B cell (primary cell): Measurements from ENCODE around the gene ZNF135. TPM values are rescaled to one million over a fixed set of nuclear protein-coding genes. Genes with fewer than 3 reads are reported as not detected.

Experiments used
- ATAC-seq: fragments of 200-7000 bp; cut with Tn5 transposase; one replicate; pipeline ENCODE4 v1.10.0; 2021; ENCODE audit warnings: low read depth, mild to moderate bottlenecking, moderate number of reproducible peaks, moderate library complexity
- CTCF ChIA-PET: fragments of 350-600 bp; sonication (Branson Sonifier 250); formaldehyde crosslinking; loops from one replicate; lab custom pipeline; 2021; ENCODE audit warnings: antibody characterized with exemption, inconsistent platforms; lab: Charles Lee
- POLR2A ChIA-PET: fragments of 350-600 bp; sonication (Branson Sonifier 250); formaldehyde crosslinking; loops from one replicate; lab custom pipeline; 2021; ENCODE audit warnings: antibody characterized with exemption; lab: Charles Lee
- DNase-seq: peaks from one replicate; pipeline ENCODE4 v3.0.0; 2013
- H2AFZ ChIP-seq: 2 replicates; pipeline ENCODE4 v1.6.1; 2012; ENCODE audit warnings: mild to moderate bottlenecking, low read depth, low read length; ENCODE audit not compliant: insufficient read depth, poor library complexity, severe bottlenecking
- H3K27ac ChIP-seq, 2 donors: 1 replicate in 1 of 2; 2 replicates in 1 of 2; pipeline ENCODE4 v1.5.1; 2012 to 2013; ENCODE audit warnings: low read length in 2 of 2, mild to moderate bottlenecking in 2 of 2, moderate library complexity in 1 of 2
- H3K27me3 ChIP-seq, 4 experiments: fragments of 200-600 bp in 1 of 4; sonication (generic) in 1 of 4; replicated peaks in 1 of 4; 1 replicate in 2 of 4; 2 replicates in 2 of 4; pipeline versions ENCODE4 v1.6.1 to v1.7.0; 2013 to 2016; ENCODE audit warnings: low read length in 3 of 4, mild to moderate bottlenecking in 2 of 4, mixed read lengths in 1 of 4, moderate library complexity in 1 of 4; ENCODE audit not compliant: insufficient read depth in 4 of 4, control insufficient read depth in 3 of 4; ENCODE audit errors: control extremely low read depth in 1 of 4
- H3K36me3 ChIP-seq, 2 experiments: replicated peaks in 1 of 2; 1 replicate in 1 of 2; 2 replicates in 1 of 2; pipeline versions ENCODE4 v1.6.1 to v1.7.1; 2013; ENCODE audit warnings: low read length in 1 of 2; ENCODE audit not compliant: insufficient read depth in 2 of 2, control insufficient read depth in 1 of 2; ENCODE audit errors: control extremely low read depth in 1 of 2, extremely low read depth in 1 of 2
- H3K4me1 ChIP-seq, 2 donors: fragments of 200-600 bp in 1 of 2; sonication (generic) in 1 of 2; 1 replicate in 1 of 2; 2 replicates in 1 of 2; pipeline versions ENCODE4 v1.5.1 to v1.6.1; 2013 to 2017; ENCODE audit warnings: low read length in 2 of 2; ENCODE audit not compliant: control insufficient read depth in 2 of 2, insufficient read depth in 2 of 2
- H3K4me2 ChIP-seq: replicated peaks from 2 replicates; pipeline ENCODE3; 2012; ENCODE audit warnings: mild to moderate bottlenecking, low read depth, low read length; ENCODE audit not compliant: poor library complexity, severe bottlenecking
- H3K4me3 ChIP-seq, 5 experiments: fragments of 200-600 bp in 1 of 5; sonication (generic) in 1 of 5; 1 replicate in 3 of 5; 2 replicates in 2 of 5; pipeline versions ENCODE4 v1.5.1 to v1.7.0; 2011 to 2016; ENCODE audit warnings: low read length in 4 of 5, mild to moderate bottlenecking in 4 of 5, low read depth in 2 of 5, control low read depth in 1 of 5, moderate library complexity in 1 of 5; ENCODE audit not compliant: insufficient read depth in 1 of 5; ENCODE audit errors: control extremely low read depth in 1 of 5, extremely low read depth in 1 of 5
- H3K79me2 ChIP-seq: fragments of 200-600 bp; sonication (generic); one replicate; pipeline ENCODE4 v1.6.0; 2016; ENCODE audit warnings: low read length; ENCODE audit not compliant: control insufficient read depth, insufficient read depth
- H3K9ac ChIP-seq: fragments of 200-600 bp; sonication (generic); 2 replicates; pipeline ENCODE4 v1.6.1; 2017; ENCODE audit warnings: mild to moderate bottlenecking, low read length, moderate library complexity
- H3K9me3 ChIP-seq, 3 donors: one replicate each; pipeline versions ENCODE4 v1.6.1 to v1.7.1; 2013; ENCODE audit warnings: low read length in 2 of 3; ENCODE audit not compliant: control insufficient read depth in 2 of 3, insufficient read depth in 1 of 3; ENCODE audit errors: control extremely low read depth in 1 of 3
- H4K20me1 ChIP-seq: 2 replicates; pipeline ENCODE4 v1.6.0; 2012; ENCODE audit warnings: mild to moderate bottlenecking, low read length; ENCODE audit not compliant: insufficient read depth, control insufficient read depth, poor library complexity, severe bottlenecking
- H3K27ac Mint-ChIP-seq: one replicate; pipeline ENCODE4 v1.8.0; 2021; ENCODE audit warnings: mixed read lengths
- H3K27me3 Mint-ChIP-seq: one replicate; pipeline ENCODE4 v1.8.0; 2021; ENCODE audit warnings: mixed read lengths
- H3K4me1 Mint-ChIP-seq: one replicate; pipeline ENCODE4 v1.8.0; 2021; ENCODE audit warnings: mixed read lengths
- H3K4me3 Mint-ChIP-seq: one replicate; pipeline ENCODE4 v1.8.0; 2021; ENCODE audit warnings: mixed read lengths
- H3K9me3 Mint-ChIP-seq: one replicate; pipeline ENCODE4 v1.8.0; 2022; ENCODE audit warnings: mixed read lengths; ENCODE audit not compliant: insufficient read depth
- CTCF ChIP-seq: fragments of 200-600 bp; IDR thresholded peaks from one replicate; pipeline ENCODE4 v1.8.0; 2022; ENCODE audit warnings: antibody characterized with exemption, mild to moderate bottlenecking
- EZH2 ChIP-seq: IDR thresholded peaks from 2 replicates; pipeline ENCODE4 v1.6.1; 2012; ENCODE audit warnings: borderline replicate concordance, low read depth, mild to moderate bottlenecking, moderate library complexity, low read length; ENCODE audit not compliant: insufficient read depth, poor library complexity, severe bottlenecking
- WGBS: methylation state at CpG from one replicate; pipeline ENCODE4 v1.1.5; 2013; ENCODE audit warnings: missing lambda C conversion rate; ENCODE audit not compliant: insufficient coverage; 5-methylcytosine and 5-hydroxymethylcytosine counted together
- intact Hi-C: fragments of 100-400 bp; cut with micrococcal nuclease; formaldehyde crosslinking; loops from one replicate; pipeline ENCODE4 v1.10.0; 2022
- polyA plus RNA-seq: library from polyadenylated mRNA; depleted of rRNA; stranded (reverse); fragments of >200 nt; gene quantifications from 2 replicates; pipeline ENCODE4 v1.2.3, GENCODE V29; 2012
- total RNA-seq, 2 donors: library from RNA; stranded (reverse); fragments of 120-200 nt in 1 of 2; gene quantifications; 1 replicate in 1 of 2; 2 replicates in 1 of 2; pipeline versions ENCODE4 v1.2.3 to v1.2.4, GENCODE V29; 2013 to 2022

Gene ZNF135
- total and polyA plus RNA-seq, 2 donors (not counting 1 experiment from before 2014, with no cell fraction given) = 8.9 to 10.0 TPM

DNA sequence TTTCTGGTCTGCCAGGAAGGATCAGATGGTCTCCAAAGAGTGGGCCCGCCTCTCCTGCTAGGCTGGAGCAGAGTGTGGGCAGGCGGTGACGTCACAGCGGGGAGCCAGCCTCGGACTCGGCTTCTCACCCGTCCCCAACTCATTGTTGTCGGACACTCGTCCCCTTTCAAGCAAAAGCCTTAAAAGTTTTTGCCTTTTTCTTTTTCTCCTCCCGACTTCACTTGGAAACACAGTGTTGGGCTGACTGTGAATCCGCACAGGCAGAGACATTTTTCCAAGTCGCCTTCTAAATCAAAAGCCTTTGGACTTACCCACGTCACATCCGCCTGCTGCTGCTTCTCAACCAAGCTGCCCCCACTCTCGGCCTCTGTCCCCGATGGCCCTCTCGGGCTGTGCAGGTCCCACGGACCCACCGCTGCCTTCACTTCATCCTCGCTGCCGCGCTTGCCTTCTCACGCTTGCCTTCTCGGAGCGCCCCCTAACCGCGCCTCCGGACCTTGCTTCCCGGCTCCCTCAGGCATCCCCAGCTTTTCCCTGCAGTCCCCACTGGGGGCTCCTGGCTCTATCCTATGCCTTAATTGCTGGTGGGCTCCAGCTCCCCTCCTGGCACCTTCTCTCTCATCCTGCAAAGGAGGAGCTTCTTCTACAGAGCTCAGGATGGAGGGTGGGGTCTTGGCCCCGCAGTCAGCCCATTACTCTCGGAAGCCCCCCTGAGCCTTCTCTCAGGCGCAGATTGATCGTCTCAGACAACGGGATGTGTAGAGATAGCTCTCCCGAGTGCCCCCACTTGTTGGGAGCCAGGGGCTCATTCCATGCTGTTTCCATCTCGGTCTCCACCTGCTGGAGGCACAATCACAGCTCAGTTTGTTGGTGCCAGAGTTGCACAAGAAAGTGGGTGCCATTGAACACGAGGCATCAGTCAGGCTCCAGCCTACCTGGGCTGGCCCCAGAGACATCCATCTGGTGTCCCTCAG, 3.9 kb upstream of the ZNF135 start:
- Mint-ChIP-seq H3K4me3 (peak overlapping the region; percentile 66), H3K9me3 (peaks cover 13% of the 10 kb centered on the region), H3K4me1 (peaks cover 14% of the 10 kb centered on the region), H3K27ac (no peak overlapping the region), H3K27me3 (peaks cover 16% of the 10 kb centered on the region)
- no peaks in the 10 kb centered on the region for H3K36me3 ChIP-seq
- intact Hi-C loops = no loop called here
- 37% methylated on average over 36 of the region's 37 CpGs for WGBS
- peaks cover 0 to 97% (median 9%) of the 10 kb centered on the region in 3 donors for H3K9me3 ChIP-seq
- peaks cover 5% of the 10 kb centered on the region for H3K79me2 ChIP-seq
- H3K4me1 ChIP-seq = peaks cover 8 to 13% of the 10 kb centered on the region in 2 donors
- peak overlapping the region; percentile 79 for H2AFZ ChIP-seq
- H3K27ac ChIP-seq = no peak overlapping the region
- peaks cover 0 to 14% (median 2%) of the 10 kb centered on the region in 4 experiments for H3K27me3 ChIP-seq
- no peak for ATAC-seq
- H4K20me1 ChIP-seq = no peaks in the 10 kb centered on the region
- no peak for DNase-seq
- no peak for TF ChIP-seq CTCF
- TF ChIP-seq EZH2 = no peak
- ChIA-PET POLR2A (interaction anchor here (0.5 to 0.6 kb wide), 2 partner anchors 20 to 80 kb away, joined by 3 to 10 read pairs; no protein-coding TSS in a partner anchor), CTCF (interaction anchor here (1.1 kb wide), 1 partner anchor 100 kb away, joined by 3 read pairs; no protein-coding TSS in a partner anchor)
- peak overlapping the region; percentile 59 for H3K9ac ChIP-seq
- H3K4me3 ChIP-seq = peak overlapping the region in 4 of 5 experiments; percentile 24 to 62 (median 41)
- H3K4me2 ChIP-seq = peak overlapping the region; percentile 59
